ENCODE data around the gene ERGIC3.

GRCh38 chr20:35575958-35576357, 34.1 kb downstream of the ERGIC3 start:
- TF ChIP-seq CTCF (conservative IDR thresholded peaks at IDR 0.05 in 1 of 2, IDR thresholded peaks at IDR 0.05 in 1 of 2; ENCODE audit: extremely low read depth in 1 of 2, insufficient read depth in 1 of 2, low read depth in 1 of 2, low read length in 2 of 2), result no peak
- TF ChIP-seq EZH2 (IDR thresholded peaks at IDR 0.05; ENCODE audit: borderline replicate concordance, low read length), result no peak
